DND-41 (cell line): ENCODE results near the gene DHRS3.

Experiments
- EZH2 ChIP-seq: IDR thresholded peaks from 3 replicates; pipeline ENCODE4 v1.6.1; 2012; ENCODE audit warnings: borderline replicate concordance, low read depth, mild to moderate bottlenecking, moderate library complexity, low read length, inconsistent platforms; ENCODE audit not compliant: severe bottlenecking
- TF ChIP-seq, protein P1 (sequence below): IDR thresholded peaks from 2 replicates; pipeline ENCODE4 v1.5.1; 2012; ENCODE audit warnings: borderline replicate concordance, low read length, moderate library complexity, mild to moderate bottlenecking; ENCODE audit not compliant: poor library complexity, severe bottlenecking; ENCODE audit errors: extremely low read depth

DNA sequence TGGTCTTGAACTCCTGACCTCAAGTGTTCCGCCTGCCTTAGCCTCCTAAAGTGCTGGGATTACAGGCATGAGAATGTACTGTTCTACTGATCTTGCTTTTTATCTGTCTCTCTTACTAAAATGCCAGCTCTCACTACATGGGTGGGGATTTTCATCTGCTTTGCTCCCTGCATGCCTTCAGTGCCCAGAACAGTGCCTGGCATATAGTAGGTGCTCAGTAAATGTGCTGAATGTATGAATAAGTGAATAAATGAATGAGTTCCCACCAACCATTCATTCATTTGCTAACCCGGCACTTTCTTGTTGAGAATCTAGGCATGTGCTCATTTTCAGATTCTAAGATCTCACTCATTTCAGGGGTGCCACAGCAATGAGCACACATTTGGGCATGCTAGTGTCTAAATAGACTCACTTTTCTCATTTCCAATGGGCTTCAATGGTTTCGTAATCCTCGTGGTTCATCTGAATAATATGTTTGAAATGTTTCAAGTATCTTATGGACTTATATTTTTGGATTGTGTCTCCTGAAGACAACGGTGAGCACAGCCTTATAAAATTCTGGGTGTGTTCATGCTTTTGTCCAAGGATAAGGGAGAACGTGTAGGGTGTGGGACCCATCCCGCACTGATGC is 7.6 kb downstream of the DHRS3 start:
- TF ChIP-seq EZH2: no peak
- TF ChIP-seq, protein P1, sequence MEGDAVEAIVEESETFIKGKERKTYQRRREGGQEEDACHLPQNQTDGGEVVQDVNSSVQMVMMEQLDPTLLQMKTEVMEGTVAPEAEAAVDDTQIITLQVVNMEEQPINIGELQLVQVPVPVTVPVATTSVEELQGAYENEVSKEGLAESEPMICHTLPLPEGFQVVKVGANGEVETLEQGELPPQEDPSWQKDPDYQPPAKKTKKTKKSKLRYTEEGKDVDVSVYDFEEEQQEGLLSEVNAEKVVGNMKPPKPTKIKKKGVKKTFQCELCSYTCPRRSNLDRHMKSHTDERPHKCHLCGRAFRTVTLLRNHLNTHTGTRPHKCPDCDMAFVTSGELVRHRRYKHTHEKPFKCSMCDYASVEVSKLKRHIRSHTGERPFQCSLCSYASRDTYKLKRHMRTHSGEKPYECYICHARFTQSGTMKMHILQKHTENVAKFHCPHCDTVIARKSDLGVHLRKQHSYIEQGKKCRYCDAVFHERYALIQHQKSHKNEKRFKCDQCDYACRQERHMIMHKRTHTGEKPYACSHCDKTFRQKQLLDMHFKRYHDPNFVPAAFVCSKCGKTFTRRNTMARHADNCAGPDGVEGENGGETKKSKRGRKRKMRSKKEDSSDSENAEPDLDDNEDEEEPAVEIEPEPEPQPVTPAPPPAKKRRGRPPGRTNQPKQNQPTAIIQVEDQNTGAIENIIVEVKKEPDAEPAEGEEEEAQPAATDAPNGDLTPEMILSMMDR: no peak
